HL-60/S4 (cell line): Measurements from ENCODE around the gene FAM13A.

ENCODE experiments used
- in situ Hi-C: fragments of 300-500 bp; cut with MboI; formaldehyde crosslinking; loops from 2 replicates; pipeline ENCODE4 v1.14.3; 2022; ENCODE audit warnings: low sequenced_read_pairs

Gene FAM13A

GRCh38 chr4:88698519-88698918 is 358.5 kb downstream of the FAM13A start:
- in situ Hi-C loops = no loop called here

DNA sequence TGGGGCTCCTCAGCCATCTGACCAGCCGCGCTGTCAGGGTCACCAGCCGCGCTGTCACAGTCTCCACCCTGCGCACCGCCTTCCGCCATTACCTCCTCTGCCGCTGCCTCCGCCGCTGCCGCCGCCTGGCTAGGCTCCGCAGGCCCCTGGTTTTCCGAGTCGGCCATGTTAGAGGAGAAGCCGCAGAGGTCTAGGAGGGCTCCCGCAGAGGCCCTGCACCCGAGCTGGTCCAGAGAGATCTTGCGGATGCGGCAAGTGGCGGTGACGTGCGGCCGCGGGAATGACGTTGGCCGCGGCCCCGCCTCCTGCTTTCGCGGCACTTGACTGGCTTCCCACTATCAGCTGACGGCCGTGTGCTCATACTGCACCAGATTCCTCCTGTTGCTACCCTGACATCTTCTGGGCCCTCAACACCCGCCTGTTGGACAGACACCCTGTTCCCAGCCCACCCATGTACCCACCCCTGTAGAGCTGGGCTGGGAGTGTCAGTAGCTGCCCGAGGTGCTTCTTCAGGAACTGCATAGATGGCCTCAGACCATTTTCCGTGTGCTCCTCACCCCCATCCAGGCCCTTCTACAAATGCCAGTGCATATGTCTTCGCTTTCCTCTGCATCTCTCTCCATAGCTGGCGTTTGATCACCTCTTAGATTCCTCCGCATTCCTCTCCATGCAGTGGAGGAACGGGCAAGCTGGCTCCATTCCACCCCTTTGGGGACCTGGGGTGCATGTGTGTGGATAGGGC is 359.2 kb downstream of the FAM13A start, which contains the start of gene NAP1L5:
Gene NAP1L5, minus strand, starts transcription at position 242 of the 742 bp plus-strand sequence. Its CDS starts 75 bp downstream, at position 167.
- in situ Hi-C loops = no loop called here

DNA sequence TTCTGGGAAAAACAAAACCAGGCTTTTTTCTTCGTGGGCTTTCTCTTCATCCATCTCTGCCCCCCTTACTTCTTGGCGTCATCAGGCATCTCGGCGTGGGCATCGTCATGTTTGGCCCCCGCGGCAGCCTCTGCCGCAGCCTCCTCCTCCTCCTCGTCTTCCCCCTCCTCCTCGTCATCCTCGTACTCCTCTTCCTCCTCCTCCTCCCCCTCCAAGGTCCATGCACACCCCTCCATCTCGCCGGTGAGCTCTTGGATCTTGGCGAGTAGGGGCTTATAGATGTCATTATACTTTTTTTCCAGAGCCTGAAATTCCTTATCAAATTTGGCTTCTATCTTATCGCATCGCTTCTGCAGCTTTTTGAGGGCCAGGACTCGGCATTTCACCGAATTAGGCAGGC is 359.8 kb downstream of the FAM13A start:
- in situ Hi-C loops = no loop called here

DNA sequence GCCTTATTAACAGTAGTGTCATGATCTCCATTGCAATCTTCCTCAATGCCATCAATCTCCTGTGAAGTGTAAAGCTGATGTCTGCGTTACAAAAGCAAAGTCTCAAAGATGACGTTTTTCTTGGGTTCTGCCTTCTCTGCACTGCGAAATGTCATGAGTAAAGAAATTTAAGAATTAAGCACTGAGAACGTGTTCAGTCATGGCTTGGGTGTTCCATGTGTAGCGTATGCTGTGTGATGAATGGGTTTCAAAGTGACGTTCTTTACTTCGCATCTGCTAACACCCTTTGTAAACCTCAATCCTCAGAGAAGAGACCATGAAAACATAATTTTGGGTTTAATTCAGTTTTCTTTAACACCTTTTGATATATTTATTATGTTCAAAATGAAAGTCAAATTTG is 360.4 kb downstream of the FAM13A start:
- in situ Hi-C loops = no loop called here

DNA sequence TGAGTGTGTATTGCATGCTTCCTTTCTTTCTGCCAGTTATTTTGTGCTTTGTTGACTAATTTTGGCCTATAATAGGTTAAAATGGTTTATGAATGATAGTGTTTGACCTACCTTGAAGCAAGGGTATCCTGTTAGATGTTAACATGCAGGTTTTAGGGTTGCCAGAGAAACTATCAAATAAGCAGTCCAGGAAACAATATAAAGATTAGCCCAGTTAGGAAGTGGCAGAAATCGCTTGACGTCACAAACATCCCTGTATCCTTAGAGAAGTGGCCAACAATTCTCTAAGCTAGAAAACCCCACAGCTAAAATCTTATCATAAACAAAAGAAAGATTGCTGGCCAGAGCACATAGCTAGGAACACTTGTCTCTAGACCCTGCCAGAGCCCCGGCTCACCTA is 363.2 kb downstream of the FAM13A start:
- in situ Hi-C loops = no loop called here

- in situ Hi-C loops = no loop called here
Measured at GRCh38 chr4:88690355-88690754, 366.6 kb downstream of the FAM13A start.

GRCh38 chr4:88681209-88681608 is 375.8 kb downstream of the FAM13A start:
- in situ Hi-C loops = no loop called here
